Measurements from ENCODE around the gene LRRC2.

LRRC2 gene

GRCh38 chr3:46471371-46471914 is 94.7 kb downstream of the LRRC2 start:
- DNase-seq, result no peak

GRCh38 chr3:46470831-46471230 is 95.3 kb downstream of the LRRC2 start:
- no peak for DNase-seq

- DNase-seq, result no peak
Observed at GRCh38 chr3:46469680-46470357, 96.3 kb downstream of the LRRC2 start.

GRCh38 chr3:46468753-46469600 is 97.1 kb downstream of the LRRC2 start:
- DNase-seq, result no peak

- DNase-seq, result no peak
Observed at GRCh38 chr3:46467562-46467961, 98.5 kb downstream of the LRRC2 start.

GRCh38 chr3:46466871-46467403 is 99.2 kb downstream of the LRRC2 start:
- DNase-seq, result no peak

GRCh38 chr3:46466273-46466672 is 99.8 kb downstream of the LRRC2 start:
- DNase-seq, result no peak
